Tibial artery (tissue), 4 donors: Measurements from ENCODE around the gene SUSD1.

Source experiments
- DNase-seq, 2 donors: peaks; one replicate each; pipeline ENCODE4 v3.0.0-alpha.2; 2019
- H3K27ac ChIP-seq, 2 donors: fragments of 200-600 bp; sonication (generic) in 1 of 2; 1 replicate in 1 of 2; 2 replicates in 1 of 2; pipeline ENCODE4 v1.5.1; 2018 to 2019; ENCODE audit warnings: mild to moderate bottlenecking in 1 of 2
- H3K27me3 ChIP-seq, 2 donors: fragments of 200-600 bp; sonication (generic) in 1 of 2; one replicate each; pipeline versions ENCODE4 v1.5.1 to v1.6.0; 2016 to 2019
- H3K36me3 ChIP-seq, 3 donors: fragments of 200-600 bp; sonication (generic) in 2 of 3; one replicate each; pipeline ENCODE4 v1.5.1; 2016 to 2019; ENCODE audit warnings: mild to moderate bottlenecking in 2 of 3
- H3K4me1 ChIP-seq, 4 donors: fragments of 200-600 bp; sonication (generic) in 2 of 4; 1 replicate in 3 of 4; 2 replicates in 1 of 4; pipeline ENCODE4 v1.5.1; 2016 to 2019
- H3K4me3 ChIP-seq, 2 donors: fragments of 200-600 bp; sonication (generic) in 1 of 2; 1 replicate in 1 of 2; 2 replicates in 1 of 2; pipeline ENCODE4 v1.5.1; 2018 to 2019; ENCODE audit warnings: mild to moderate bottlenecking in 2 of 2
- H3K9me3 ChIP-seq, 3 donors: fragments of 200-600 bp; sonication (generic) in 1 of 3; one replicate each; pipeline ENCODE4 v1.5.1; 2016 to 2019
- intact Hi-C: fragments of 100-400 bp; cut with DNase I; formaldehyde crosslinking; loops from one replicate; pipeline ENCODE4 v1.15.0; 2023; ENCODE audit warnings: low total_unique reads
- TF ChIP-seq, protein P1 (sequence below), 2 experiments: fragments of 200-600 bp in 1 of 2; fragments of 450-650 bp in 1 of 2; IDR thresholded peaks; one replicate each; pipeline ENCODE4 v1.5.1; 2017 to 2019; ENCODE audit warnings: antibody characterized with exemption in 2 of 2, mild to moderate bottlenecking in 1 of 2, moderate library complexity in 1 of 2

The SUSD1 gene

GRCh38 chr9:112112519-112112918 lies 62.6 kb downstream of the SUSD1 start:
- intact Hi-C loops: no loop called here
- Histone ChIP-seq H3K27me3 (no peaks in the 10 kb centered on the region), H3K36me3 (peaks cover 5 to 14% (median 10%) of the 10 kb centered on the region in 3 donors), H3K4me3 (no peak overlapping the region), H3K27ac (no peak overlapping the region), H3K9me3 (no peaks in the 10 kb centered on the region), H3K4me1 (no peaks in the 10 kb centered on the region)
- TF ChIP-seq, protein P1, sequence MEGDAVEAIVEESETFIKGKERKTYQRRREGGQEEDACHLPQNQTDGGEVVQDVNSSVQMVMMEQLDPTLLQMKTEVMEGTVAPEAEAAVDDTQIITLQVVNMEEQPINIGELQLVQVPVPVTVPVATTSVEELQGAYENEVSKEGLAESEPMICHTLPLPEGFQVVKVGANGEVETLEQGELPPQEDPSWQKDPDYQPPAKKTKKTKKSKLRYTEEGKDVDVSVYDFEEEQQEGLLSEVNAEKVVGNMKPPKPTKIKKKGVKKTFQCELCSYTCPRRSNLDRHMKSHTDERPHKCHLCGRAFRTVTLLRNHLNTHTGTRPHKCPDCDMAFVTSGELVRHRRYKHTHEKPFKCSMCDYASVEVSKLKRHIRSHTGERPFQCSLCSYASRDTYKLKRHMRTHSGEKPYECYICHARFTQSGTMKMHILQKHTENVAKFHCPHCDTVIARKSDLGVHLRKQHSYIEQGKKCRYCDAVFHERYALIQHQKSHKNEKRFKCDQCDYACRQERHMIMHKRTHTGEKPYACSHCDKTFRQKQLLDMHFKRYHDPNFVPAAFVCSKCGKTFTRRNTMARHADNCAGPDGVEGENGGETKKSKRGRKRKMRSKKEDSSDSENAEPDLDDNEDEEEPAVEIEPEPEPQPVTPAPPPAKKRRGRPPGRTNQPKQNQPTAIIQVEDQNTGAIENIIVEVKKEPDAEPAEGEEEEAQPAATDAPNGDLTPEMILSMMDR (IDR thresholded peaks at IDR 0.05): no peak
- no peak for DNase-seq

DNA sequence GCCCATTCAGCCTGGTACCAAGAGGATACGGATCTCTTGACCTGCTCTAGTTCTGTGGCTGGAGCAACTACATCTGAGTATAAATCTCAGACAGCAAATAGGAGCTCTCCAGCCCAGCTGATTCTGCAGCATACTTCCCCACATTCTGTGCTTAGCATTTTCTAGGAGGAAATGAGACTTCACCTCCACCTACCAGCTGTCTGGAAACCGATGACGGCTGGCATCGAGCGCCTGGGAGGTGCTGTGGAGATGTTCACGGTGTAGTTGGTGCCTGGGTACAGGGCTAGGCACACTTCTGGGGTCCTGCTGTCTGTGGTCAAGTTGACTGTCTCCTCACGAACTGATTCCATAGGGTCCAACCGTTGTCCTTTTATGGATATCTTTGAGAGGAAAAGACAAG lies 63.6 kb downstream of the SUSD1 start:
- TF ChIP-seq, protein P1 (IDR thresholded peaks at IDR 0.05): no peak
- intact Hi-C loops: no loop called here
- H3K27me3 ChIP-seq: no peaks in the 10 kb centered on the region

GRCh38 chr9:112110777-112111113 lies 64.4 kb downstream of the SUSD1 start:
- Histone ChIP-seq H3K4me1 (no peaks in the 10 kb centered on the region), H3K36me3 (peaks cover 5 to 14% (median 10%) of the 10 kb centered on the region in 3 donors), H3K27me3 (no peaks in the 10 kb centered on the region), H3K9me3 (no peaks in the 10 kb centered on the region), H3K4me3 (no peak overlapping the region), H3K27ac (no peak overlapping the region)
- intact Hi-C loops: no loop called here
- TF ChIP-seq, protein P1 (IDR thresholded peaks at IDR 0.05): no peak
- DNase-seq: no peak

More for the DNA sequence above, 63.6 kb downstream of the SUSD1 start:
- no peak overlapping the region for H3K4me3 ChIP-seq
- peaks cover 5 to 14% (median 10%) of the 10 kb centered on the region in 3 donors for H3K36me3 ChIP-seq
- H3K9me3 ChIP-seq: no peaks in the 10 kb centered on the region
- H3K4me1 ChIP-seq: no peaks in the 10 kb centered on the region
- DNase-seq: no peak
- no peak overlapping the region for H3K27ac ChIP-seq

DNA sequence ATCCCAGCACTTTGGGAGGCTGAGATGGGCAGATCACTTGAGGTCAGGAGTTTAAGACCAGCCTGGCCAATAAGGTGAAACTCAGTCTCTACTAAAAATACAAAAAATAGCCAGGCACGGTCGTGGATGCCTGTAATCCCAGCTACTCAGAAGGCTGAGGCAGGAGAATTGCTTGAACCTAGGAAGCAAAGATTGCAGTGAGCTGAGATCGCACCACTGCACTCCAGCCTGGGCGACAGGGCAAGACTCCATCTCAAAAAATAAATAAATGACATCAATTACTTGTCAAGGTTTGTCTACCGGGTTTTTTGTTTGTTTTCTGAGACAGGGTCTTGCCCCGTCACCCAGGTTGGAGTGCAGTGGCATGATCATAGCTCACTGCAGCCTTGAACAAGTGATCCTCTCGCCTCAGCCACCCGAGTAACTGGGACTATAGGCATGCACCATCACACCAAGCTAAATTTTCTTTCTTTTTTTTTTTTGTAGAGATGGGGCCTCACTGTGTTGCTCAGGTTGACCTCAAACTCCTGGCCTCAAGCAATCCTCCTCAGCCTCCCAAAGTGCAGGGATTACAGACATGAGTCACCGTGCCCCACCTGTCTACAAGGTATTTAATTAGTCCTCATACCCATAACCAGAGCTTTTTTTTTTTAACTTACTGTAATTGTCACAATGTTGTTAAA lies 64.9 kb downstream of the SUSD1 start:
- Histone ChIP-seq H3K36me3 (peaks cover 5 to 14% (median 10%) of the 10 kb centered on the region in 3 donors), H3K27me3 (no peaks in the 10 kb centered on the region), H3K4me1 (no peaks in the 10 kb centered on the region), H3K27ac (no peak overlapping the region), H3K4me3 (no peak overlapping the region), H3K9me3 (no peaks in the 10 kb centered on the region)
- intact Hi-C loops: no loop called here
- no peak for DNase-seq
- TF ChIP-seq, protein P1 (IDR thresholded peaks at IDR 0.05): no peak

DNA sequence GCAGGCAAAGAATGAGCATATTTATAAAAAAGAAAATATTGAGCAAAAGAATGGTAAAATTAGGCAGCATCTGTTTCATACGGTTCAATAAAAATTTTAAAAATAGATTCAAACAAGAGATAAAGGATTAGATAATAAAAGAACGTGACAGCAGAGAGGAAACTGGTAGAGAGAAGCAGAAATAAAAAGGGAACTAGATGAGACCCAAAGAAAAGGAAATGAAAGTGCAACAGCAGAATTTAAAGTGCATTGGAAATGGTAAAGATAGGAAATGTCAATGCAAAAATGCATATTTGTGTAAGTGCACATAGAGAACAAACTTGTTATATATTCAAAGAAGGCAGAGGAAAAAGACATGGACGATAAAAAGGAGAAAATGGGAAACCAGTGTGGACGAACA lies 70.2 kb downstream of the SUSD1 start:
- H3K36me3 ChIP-seq: no peaks in the 10 kb centered on the region
- no peak for DNase-seq
- TF ChIP-seq, protein P1 (IDR thresholded peaks at IDR 0.05): no peak
- no peaks in the 10 kb centered on the region for H3K27me3 ChIP-seq
- H3K9me3 ChIP-seq: no peaks in the 10 kb centered on the region
- H3K4me1 ChIP-seq: no peaks in the 10 kb centered on the region
- H3K4me3 ChIP-seq: no peak overlapping the region
- H3K27ac ChIP-seq: no peak overlapping the region
- intact Hi-C loops: no loop called here

- no peaks in the 10 kb centered on the region for H3K27me3 ChIP-seq
- no peak overlapping the region for H3K27ac ChIP-seq
- H3K36me3 ChIP-seq: no peaks in the 10 kb centered on the region
- H3K4me3 ChIP-seq: no peak overlapping the region
- DNase-seq: no peak
- H3K9me3 ChIP-seq: no peaks in the 10 kb centered on the region
- intact Hi-C loops: no loop called here
- no peaks in the 10 kb centered on the region for H3K4me1 ChIP-seq
- TF ChIP-seq, protein P1 (IDR thresholded peaks at IDR 0.05): no peak
These were observed 70.7 kb downstream of the SUSD1 start for GRCh38 chr9:112104401-112104800.
